HG03039 (cell line): ENCODE results near the gene IGSF6.
A peak's percentile ranks its signal among the peaks of the same experiment; 100 is the strongest.

Experiments used
- ATAC-seq: cut with Tn5 transposase; IDR thresholded peaks from one replicate; pipeline ENCODE4 v1.9.1; 2021; ENCODE audit warnings: mild to moderate bottlenecking, moderate library complexity; ENCODE audit not compliant: unreplicated experiment

IGSF6 gene

DNA sequence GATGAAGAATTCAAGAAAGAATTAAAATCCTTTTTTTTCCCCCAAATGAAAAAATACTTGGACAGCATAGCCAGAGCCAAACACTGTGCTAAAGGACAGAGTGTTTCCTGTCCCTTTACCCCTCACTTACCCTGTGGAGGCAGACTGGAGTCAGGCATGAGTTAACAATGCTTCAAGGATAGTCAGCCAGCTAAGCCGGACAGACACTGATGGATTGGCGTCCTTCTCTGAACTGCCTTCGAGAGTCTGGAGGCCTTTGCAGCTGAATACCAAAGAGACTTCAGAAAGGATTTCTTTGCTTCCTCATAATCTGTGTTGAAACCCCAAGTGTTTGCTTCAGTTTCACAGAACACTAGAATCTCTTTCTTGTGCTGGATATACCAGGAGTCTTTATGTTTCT lies 48.5 kb downstream of the IGSF6 start:
- ATAC-seq = no peak

- ATAC-seq = no peak
Observed at GRCh38 chr16:21602785-21603184, 49.6 kb downstream of the IGSF6 start.

- ATAC-seq = peak; percentile 15
Observed at GRCh38 chr16:21600031-21600773, 52.2 kb downstream of the IGSF6 start.

DNA sequence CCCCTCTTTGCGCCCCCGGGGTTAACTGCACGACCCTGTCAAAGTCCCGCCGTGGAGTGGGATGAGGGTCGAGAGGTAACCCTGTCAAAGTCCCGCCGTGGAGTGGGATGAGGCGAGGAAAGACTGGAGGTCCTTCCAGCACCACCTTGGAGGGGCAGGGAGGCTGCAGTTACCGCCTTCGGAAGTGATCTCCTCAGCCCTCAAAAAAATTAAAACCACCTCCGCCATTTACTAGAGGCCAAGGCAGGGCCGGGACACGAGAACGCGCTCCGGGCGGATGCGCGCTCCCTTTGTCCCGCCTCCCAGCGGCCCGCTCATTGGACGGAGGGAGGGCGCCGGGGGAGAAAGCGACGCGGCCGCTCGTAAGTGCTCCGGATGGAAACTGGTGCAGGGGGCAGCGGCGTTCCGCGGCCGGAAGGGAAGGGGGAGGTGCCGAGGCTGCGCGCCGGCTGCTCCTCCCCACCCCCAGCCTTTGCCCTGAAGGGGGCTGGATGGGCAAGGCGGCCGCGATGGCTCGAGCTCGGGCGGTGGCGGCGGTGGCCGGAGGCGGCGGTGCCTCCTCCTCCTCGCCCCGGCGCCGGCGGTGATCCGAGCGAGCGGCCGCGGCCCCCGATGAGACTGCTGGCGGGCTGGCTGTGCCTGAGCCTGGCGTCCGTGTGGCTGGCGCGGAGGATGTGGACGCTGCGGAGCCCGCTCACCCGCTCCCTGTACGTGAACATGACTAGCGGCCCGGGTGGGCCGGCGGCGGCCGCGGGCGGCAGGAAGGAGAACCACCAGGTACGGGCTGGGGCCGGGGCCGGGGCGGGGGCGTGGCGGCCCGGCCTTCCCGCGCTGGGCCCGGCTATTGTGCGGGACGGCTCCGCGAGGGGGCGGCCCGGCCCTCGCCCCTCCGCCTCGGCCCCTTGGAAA lies 53.0 kb downstream of the IGSF6 start, which contains the start of gene METTL9:
METTL9 (plus strand) TSS at position 456 of the 909 bp plus-strand sequence; CDS start at position 613, 157 bp downstream.
- peak; percentile 88 for ATAC-seq

DNA sequence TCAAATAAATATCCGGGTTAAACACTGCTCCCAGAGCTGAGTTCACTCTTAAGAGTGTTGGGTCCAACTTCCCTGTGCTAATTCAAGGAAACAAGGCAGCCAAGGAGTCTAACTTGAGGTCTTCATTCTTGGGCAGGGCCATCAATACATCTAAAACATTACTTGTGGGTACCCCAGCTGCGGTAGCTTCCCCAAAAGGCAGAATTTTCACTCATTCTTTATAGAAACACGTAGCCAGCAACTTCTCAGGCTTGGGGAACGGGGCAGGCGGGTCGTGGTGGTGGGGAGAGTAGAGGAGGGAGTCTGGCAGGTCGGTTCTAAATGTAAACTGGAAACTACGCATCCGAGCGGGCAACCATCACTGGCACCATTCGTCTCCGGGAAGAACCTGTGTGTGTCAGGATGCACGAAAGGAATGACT lies 53.7 kb downstream of the IGSF6 start:
- ATAC-seq = no peak

DNA sequence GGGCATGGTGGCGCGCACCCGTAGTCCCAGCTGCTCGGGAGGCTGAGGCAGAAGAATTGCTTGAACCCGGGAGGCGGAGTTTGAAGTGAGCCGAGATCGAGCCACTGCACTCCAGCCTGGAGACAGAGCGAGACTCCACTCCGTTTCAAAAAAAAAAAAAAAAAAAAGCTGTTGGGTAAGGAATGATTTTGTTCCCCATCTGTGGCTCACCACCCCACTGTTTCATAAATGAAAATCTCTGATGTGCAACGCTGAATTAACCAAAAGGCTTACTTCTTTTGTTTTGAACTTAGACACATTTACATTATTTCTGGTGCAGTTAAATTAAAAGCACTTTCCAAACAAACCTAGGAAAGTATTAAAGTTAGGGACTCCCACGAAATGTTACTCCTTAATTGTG lies 54.2 kb downstream of the IGSF6 start:
- no peak for ATAC-seq

GRCh38 chr16:21597561-21598030 lies 54.8 kb downstream of the IGSF6 start:
- ATAC-seq = no peak

GRCh38 chr16:21593530-21594289 lies 58.7 kb downstream of the IGSF6 start:
- no peak for ATAC-seq

GRCh38 chr16:21592191-21592590 lies 60.2 kb downstream of the IGSF6 start:
- no peak for ATAC-seq

GRCh38 chr16:21590796-21591195 lies 61.6 kb downstream of the IGSF6 start:
- no peak for ATAC-seq

DNA sequence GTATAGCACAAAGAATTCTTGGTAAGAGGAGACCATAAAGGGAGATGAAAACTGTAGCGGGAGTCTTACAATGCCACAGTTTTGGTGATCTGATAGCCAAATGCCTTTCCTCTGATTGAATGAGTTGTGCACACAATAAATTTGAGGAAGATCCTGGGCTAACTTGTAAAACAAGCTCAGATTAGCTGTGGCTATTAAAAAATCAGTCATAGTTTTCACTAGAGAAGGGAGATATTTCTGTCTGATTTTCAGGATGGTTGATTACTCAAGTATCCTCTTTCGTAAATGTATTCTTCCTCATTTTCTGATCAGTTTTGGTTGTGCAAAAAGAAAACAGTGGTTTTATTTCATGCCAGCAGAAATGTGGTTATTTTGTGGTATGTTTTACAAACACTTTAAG lies 62.1 kb downstream of the IGSF6 start:
- no peak for ATAC-seq

DNA sequence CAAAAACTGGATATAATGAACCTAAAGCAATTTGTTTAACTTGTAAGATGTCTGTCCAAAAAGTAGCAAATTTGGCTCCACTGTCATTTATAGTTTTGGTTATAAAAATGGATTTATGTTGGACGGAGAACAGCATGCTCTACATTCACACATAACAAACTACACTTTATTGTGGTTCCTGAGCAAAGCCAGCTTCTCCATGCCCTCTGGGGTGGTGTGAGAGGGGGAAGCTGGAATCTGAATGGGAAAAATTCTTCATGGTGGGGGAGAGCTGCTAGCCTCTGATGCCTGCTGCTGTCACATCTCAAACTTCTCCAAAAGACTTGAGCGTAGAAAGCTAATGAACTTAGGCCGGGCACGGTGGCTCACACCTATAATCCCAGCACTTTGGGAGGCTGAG lies 62.9 kb downstream of the IGSF6 start:
- no peak for ATAC-seq
